Bronchial epithelial cell (primary cell): ENCODE measurements around the gene BMPR2. TPM values are rescaled to one million over a fixed set of nuclear protein-coding genes. Genes with fewer than 3 reads are reported as not detected.
A peak's percentile ranks its signal among the peaks of the same experiment; 100 is the strongest.
"Not testable (repeated sequence)": the region's sequence is repeated elsewhere in the genome, so short reads cannot be mapped to it uniquely, and the experiment has no call there.

Source experiments
- DNase-seq: peaks from one replicate; pipeline ENCODE4 v3.0.0-alpha.2; 2010; ENCODE audit warnings: low read depth
- FAIRE-seq: peaks from 2 replicates; lab custom pipeline; 2011; peaks lifted over from hg19 to GRCh38; lab: Jason Lieb, UNC
- H3K27me3 ChIP-seq: 2 replicates; pipeline ENCODE4 v1.5.1; 2011; ENCODE audit warnings: low read length; ENCODE audit not compliant: control insufficient read depth, insufficient read depth
- H3K36me3 ChIP-seq: 2 replicates; pipeline ENCODE4 v1.5.1; 2011; ENCODE audit warnings: low read length; ENCODE audit not compliant: control insufficient read depth, insufficient read depth
- H3K4me3 ChIP-seq: 2 replicates; pipeline ENCODE4 v1.5.1; 2011; ENCODE audit warnings: mild to moderate bottlenecking, low read depth, low read length, control low read depth
- total RNA-seq: library from RNA; depleted of rRNA; stranded (reverse); fragments of >200 nt; gene quantifications from 2 replicates; pipeline ENCODE4 v1.2.1, GENCODE V29; 2014
- TF ChIP-seq, protein P1 (sequence below): IDR thresholded peaks from 2 replicates; pipeline ENCODE4 v1.5.1; 2011; ENCODE audit warnings: mild to moderate bottlenecking, moderate library complexity, low read length, control low read depth, inconsistent platforms; ENCODE audit not compliant: insufficient read depth, severe bottlenecking

Gene BMPR2
- total RNA-seq, 1 donor from 2014 or later, result 6.3 TPM

- peak; percentile 35 for DNase-seq
- TF ChIP-seq, protein P1, sequence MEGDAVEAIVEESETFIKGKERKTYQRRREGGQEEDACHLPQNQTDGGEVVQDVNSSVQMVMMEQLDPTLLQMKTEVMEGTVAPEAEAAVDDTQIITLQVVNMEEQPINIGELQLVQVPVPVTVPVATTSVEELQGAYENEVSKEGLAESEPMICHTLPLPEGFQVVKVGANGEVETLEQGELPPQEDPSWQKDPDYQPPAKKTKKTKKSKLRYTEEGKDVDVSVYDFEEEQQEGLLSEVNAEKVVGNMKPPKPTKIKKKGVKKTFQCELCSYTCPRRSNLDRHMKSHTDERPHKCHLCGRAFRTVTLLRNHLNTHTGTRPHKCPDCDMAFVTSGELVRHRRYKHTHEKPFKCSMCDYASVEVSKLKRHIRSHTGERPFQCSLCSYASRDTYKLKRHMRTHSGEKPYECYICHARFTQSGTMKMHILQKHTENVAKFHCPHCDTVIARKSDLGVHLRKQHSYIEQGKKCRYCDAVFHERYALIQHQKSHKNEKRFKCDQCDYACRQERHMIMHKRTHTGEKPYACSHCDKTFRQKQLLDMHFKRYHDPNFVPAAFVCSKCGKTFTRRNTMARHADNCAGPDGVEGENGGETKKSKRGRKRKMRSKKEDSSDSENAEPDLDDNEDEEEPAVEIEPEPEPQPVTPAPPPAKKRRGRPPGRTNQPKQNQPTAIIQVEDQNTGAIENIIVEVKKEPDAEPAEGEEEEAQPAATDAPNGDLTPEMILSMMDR, result no peak
- H3K27me3 ChIP-seq, result no peaks in the 10 kb centered on the region
- H3K36me3 ChIP-seq, result no peaks in the 10 kb centered on the region
- no peak for FAIRE-seq
- no peak overlapping the region for H3K4me3 ChIP-seq
Observed at GRCh38 chr2:202574541-202574940, 198.4 kb downstream of the BMPR2 start.

- not testable (repeated sequence) for FAIRE-seq, H3K4me3 ChIP-seq, DNase-seq, H3K36me3 ChIP-seq, H3K27me3 ChIP-seq
Observed at GRCh38 chr2:202575194-202575593, 199.1 kb downstream of the BMPR2 start.

DNA sequence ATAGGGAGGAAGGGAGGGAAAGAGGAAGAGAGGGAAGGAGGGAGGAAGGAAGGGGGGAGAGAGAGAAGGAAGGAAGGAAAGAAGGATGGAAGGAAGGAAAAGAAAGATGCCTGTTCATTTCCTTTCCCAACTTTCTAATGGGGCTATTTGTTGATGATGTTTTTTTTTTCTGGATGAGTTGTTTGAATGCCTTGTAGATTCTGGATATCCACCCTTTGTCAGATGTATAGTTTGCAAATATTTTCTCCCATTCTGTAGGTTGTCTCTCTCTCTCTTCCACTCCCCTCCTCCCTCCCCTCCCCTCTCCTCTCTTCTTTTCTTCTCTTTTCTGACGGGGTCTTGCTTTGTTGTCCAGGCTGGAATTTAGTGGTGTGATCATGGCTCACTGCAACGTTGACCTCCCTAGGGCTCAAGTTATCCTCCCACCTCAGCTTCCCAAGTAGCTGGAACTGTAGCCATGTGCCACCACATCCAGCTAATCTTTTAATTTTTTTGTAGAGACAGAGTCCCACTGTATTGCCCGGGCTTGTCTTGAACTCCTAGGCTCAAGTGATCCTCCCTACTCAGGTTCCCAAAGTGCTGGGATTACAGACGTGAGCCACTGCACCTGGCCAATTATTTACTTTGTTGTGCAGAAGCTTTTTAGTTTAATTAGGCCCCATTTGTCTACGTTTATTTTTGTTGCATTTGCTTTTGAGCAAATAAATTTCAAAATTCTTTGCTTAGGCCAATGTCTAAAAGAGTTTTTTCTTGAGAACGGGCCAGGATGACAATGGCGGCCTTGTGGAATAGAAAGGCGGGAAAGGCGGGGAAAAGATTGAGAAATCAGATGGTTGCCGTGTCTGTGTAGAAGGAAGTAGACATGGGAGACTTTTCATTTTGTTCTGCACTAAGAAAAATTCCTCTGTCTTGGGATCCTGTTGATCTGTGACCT lies 201.4 kb downstream of the BMPR2 start:
- peak; percentile 21 for DNase-seq
- Histone ChIP-seq H3K4me3 (no peak overlapping the region), H3K27me3 (no peaks in the 10 kb centered on the region), H3K36me3 (no peaks in the 10 kb centered on the region)
- TF ChIP-seq, protein P1, result no peak
- no peak for FAIRE-seq

- DNase-seq, H3K27me3 ChIP-seq, H3K36me3 ChIP-seq, H3K4me3 ChIP-seq, FAIRE-seq: not testable (repeated sequence)
Observed at GRCh38 chr2:202582846-202583245, 206.7 kb downstream of the BMPR2 start.

DNA sequence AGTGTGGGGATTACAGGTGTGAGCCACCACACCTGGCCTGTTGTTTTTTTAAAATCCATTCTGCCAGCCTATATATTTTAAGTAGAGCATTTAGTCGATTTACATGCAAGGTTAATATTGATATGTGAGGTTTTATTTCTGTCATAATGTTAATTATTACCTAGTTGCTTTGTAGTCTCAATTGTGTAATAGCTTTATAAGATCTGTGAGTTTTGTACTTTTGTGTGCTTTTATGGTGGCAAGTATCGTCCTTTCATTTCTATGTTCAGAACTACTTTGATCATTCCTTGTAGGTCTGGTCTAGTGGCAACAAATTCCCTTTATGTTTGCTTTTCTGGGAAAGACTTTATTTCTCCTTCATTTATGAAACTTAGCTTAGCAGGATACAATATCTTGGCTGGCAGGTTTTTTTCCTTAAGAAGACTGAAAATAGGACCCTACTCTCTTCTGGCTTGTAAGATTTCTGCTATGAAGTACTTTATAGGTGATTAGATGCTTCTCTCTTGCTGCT lies 207.6 kb downstream of the BMPR2 start:
- no peak for DNase-seq
- no peaks in the 10 kb centered on the region for H3K27me3 ChIP-seq
- TF ChIP-seq, protein P1, result no peak

GRCh38 chr2:202588647-202589581 lies 212.8 kb downstream of the BMPR2 start:
- DNase-seq (peak; percentile 70), FAIRE-seq (no peak)
- H3K36me3 ChIP-seq, result no peaks in the 10 kb centered on the region
- TF ChIP-seq, protein P1, result peak; percentile 93
- H3K4me3 ChIP-seq, result no peak overlapping the region
- H3K27me3 ChIP-seq, result no peaks in the 10 kb centered on the region

More for the DNA sequence above, 207.6 kb downstream of the BMPR2 start:
- no peak for FAIRE-seq
- no peak overlapping the region for H3K4me3 ChIP-seq
- H3K36me3 ChIP-seq, result no peaks in the 10 kb centered on the region
